RWPE1 (cell line): ENCODE measurements around the gene MYO15A.

ENCODE experiments used
- CTCF ChIA-PET: fragments of 350-600 bp; sonication (Branson Sonifier 250); formaldehyde crosslinking; extraction: SDS; loops from one replicate; lab custom pipeline; 2021; lab: Yijun Ruan, JAX
- POLR2A ChIA-PET: fragments of 400-600 bp; formaldehyde crosslinking; extraction: SDS; loops from one replicate; lab custom pipeline; 2020; ENCODE audit warnings: antibody characterized with exemption; ENCODE audit not compliant: low non-redundant PET; lab: Yijun Ruan, JAX
- DNase-seq: peaks from one replicate; pipeline ENCODE4 v3.0.0; 2012; ENCODE audit warnings: low spot score
- H3K27ac ChIP-seq: fragments of 450-650 bp; 2 replicates; pipeline ENCODE4 v1.5.1; 2017
- CTCF ChIP-seq: fragments of 450-650 bp; conservative IDR thresholded peaks from 2 replicates; pipeline ENCODE4 v1.5.1; 2017; ENCODE audit warnings: low read depth, mild to moderate bottlenecking

The MYO15A gene

GRCh38 chr17:18161207-18162145, 52.9 kb downstream of the MYO15A start:
- no peak for DNase-seq
- no peak for TF ChIP-seq CTCF
- CTCF ChIA-PET, result no interaction called here
- no peak overlapping the region for H3K27ac ChIP-seq
- POLR2A ChIA-PET, result no interaction called here

GRCh38 chr17:18163547-18163946, 55.0 kb downstream of the MYO15A start:
- ChIA-PET CTCF (no interaction called here), POLR2A (no interaction called here)
- no peak for TF ChIP-seq CTCF
- H3K27ac ChIP-seq, result no peak overlapping the region
- no peak for DNase-seq

GRCh38 chr17:18166894-18167293, 58.3 kb downstream of the MYO15A start:
- H3K27ac ChIP-seq, result no peak overlapping the region
- CTCF ChIA-PET, result interaction anchor here (0.6 to 1.0 kb wide), 2 partner anchors 13 to 28 kb away, joined by 3 read pairs; no protein-coding TSS in a partner anchor
- DNase-seq, result no peak
- POLR2A ChIA-PET, result no interaction called here
- TF ChIP-seq CTCF, result no peak

- no peak overlapping the region for H3K27ac ChIP-seq
- CTCF ChIA-PET, result interaction anchor here (0.6 kb wide), 1 partner anchor 180 kb away, joined by 4 read pairs; no protein-coding TSS in a partner anchor
- POLR2A ChIA-PET, result no interaction called here
- DNase-seq, result no peak
- no peak for TF ChIP-seq CTCF
Measured at GRCh38 chr17:18167421-18167820, 58.9 kb downstream of the MYO15A start.

- DNase-seq, result no peak
- POLR2A ChIA-PET, result no interaction called here
- TF ChIP-seq CTCF, result no peak
- no peak overlapping the region for H3K27ac ChIP-seq
- CTCF ChIA-PET, result no interaction called here
Measured at GRCh38 chr17:18172531-18173278, 64.1 kb downstream of the MYO15A start.

GRCh38 chr17:18173740-18174139, 65.2 kb downstream of the MYO15A start:
- H3K27ac ChIP-seq, result no peak overlapping the region
- CTCF ChIA-PET, result no interaction called here
- TF ChIP-seq CTCF, result no peak
- POLR2A ChIA-PET, result no interaction called here
- no peak for DNase-seq
